Left colon (tissue), 2 donors: ENCODE results near the gene POLDIP3. TPM values are rescaled to one million over a fixed set of nuclear protein-coding genes. Genes with fewer than 3 reads are reported as not detected.
"Not testable (repeated sequence)": the region's sequence is repeated elsewhere in the genome, so short reads cannot be mapped to it uniquely, and the experiment has no call there.

Experiments
- ATAC-seq: fragments of 200-7000 bp; cut with Tn5 transposase; one replicate; pipeline ENCODE4 v1.9.1; 2020; ENCODE audit warnings: mild to moderate bottlenecking, moderate library complexity
- DNase-seq, 2 donors: peaks; one replicate each; pipeline ENCODE4 v3.0.0-alpha.2; 2020
- intact Hi-C, 2 donors: fragments of 100-400 bp; cut with DNase I in 1 of 2; cut with micrococcal nuclease in 1 of 2; formaldehyde crosslinking; loops; one replicate each; pipeline versions ENCODE4 v1.11.2 to v1.14.0; 2022; cut with DNase I, micrococcal nuclease
- total RNA-seq, 2 donors: library from RNA; stranded (reverse); fragmentation: NEBNext Ultra II Directional; extraction: Animal tissue kit (Norgen Biotek cat#: 25700); gene quantifications; one replicate each; pipeline ENCODE4 v1.2.1, GENCODE V29; 2021
- donor health status: DM: no; HTN: no; CAD: no.
- donor health status: DM: yes; HTN: yes; CAD: no.

The POLDIP3 gene
- total RNA-seq, 2 donors from 2014 or later = 48.9 to 61.3 TPM

DNA sequence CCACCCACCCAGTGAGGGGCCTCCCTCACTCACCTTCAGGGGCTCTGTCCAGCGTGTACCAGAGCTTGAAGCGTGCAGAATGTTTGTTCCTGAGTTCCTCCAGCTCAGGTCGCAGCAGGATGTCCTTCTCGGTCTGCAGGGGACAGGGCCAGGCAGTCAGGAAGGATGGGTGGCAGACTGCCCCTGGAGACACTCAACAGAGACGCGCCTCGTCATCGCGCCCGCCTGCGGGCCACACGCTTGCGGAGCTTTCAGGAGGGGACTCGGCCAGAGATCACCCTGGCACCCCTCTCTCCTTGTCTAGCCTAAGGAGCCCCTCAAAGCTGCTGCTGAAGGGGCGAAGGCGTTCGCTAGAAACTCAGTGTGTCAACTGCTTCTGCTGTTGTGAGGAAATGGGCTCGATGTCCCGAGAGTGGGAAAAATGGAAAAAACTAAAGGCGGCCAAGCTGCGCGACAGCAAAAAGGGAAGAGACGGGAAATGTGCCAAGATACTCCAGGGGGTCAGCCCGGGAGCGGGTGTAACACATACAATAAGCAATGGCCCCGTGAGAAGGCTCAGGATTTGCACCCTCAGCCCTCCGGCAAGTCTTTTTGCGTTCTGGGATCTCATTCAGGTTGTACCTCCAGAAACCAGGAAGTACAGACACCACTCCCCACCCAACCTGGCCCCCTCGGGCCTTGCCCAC, 9.2 kb upstream of the POLDIP3 start:
- no peak for ATAC-seq
- DNase-seq = peak in 1 of 2 donors; percentile 33
- intact Hi-C loops = no loop called here

DNA sequence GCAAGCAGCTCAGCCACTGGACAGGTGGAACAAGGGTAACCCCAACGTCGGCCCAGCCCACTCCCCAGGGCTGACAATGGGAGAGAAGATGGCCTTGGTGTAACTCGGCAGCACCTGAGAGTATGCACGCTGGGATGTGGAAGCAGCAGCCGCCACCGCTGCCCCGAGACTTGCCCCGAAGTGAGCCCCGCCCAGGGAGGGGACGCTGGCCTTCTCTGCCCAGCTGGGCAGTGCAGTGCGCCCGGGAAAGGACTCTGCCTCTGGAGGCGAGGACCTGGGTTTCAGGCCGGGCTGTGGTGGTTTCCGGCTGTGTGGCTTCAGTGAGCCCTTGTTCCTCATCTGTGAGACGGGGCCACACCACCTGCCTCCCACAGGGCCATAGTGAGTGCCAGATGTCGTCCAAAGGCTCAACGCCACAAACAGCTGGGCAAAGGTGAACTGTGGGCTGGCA, 8.6 kb upstream of the POLDIP3 start:
- peak; percentile 63 to 65 for DNase-seq
- intact Hi-C loops = no loop called here
- peak; percentile 31 for ATAC-seq

DNA sequence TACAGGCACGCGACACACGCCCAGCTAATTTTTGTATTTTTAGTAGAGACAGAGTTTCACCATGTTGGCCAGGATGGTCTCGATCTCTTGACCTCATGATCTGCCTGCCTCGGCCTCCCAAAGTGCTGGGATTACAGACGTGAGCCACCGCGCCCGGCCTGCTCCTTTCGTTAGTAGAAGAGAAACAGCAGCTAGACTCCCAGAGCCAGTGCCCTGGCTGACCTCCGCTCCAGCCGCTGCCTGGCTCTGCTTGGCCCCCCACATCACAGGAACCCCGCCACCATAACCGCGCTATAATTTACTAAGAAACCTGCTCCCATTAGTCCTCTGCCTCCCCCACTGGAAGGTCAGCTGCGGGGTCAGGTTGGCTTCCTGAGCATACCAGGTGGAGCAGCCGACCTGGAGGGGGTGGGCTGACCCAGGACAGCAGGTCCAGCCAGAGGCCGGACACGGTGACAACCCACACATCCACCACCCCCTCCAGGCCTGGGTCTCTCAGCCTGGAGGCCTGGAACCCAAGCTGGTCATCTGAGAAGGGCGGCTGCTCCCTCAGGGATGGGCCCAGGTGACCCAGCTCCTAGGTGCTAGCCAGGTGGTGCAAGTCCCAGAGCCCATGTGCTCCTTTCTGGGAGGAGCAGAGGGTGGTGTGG, 7.5 kb upstream of the POLDIP3 start:
- intact Hi-C loops = no loop called here
- ATAC-seq = no peak

DNA sequence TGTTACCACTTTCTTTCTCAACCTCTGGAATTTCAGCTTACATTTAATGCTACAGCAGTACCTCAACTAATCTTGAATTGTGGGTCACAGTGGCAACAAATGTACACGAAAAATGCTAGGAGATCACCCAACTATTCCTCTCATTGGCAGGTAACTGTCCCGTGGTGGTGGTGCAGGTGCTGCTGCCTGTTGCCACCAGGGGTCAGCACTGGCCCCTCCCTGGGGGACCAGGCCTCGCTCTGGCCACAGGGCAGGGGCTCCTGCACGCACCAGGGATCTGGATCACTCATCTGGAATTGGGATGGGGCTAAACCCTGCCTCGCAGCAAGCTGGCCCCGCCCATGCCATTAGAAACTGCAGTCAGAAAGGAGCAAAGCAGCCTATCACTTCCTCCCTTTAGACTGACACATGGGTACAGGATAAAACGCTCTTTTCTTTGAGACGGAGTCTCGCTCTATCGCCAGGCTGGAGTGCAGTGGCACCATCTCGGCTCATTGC, 6.9 kb upstream of the POLDIP3 start:
- DNase-seq = peak; percentile 74 to 79
- peak; percentile 65 for ATAC-seq
- intact Hi-C loops = no loop called here

More for the DNA sequence above, 7.5 kb upstream of the POLDIP3 start:
- no peak for DNase-seq

DNA sequence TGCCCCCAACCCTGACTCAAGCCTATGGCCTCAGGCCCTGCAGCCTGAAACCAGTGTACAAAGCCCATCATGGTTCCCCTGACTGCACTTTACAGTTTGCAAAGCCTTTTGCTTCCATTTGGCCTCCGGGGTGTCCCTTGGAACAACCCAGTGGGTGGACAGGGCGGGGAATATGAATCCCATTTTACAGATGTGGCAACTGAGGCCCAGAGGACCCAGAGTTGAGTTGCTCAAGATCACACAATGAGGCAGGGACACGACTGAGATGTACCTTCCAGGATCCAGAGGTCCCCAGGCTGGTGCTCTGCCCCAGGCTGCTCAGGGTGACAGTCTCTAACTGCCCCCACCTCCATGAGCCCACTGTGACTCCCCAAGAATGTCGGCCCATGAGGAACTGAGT, 5.4 kb upstream of the POLDIP3 start:
- DNase-seq (no peak), ATAC-seq (no peak)
- intact Hi-C loops = no loop called here

DNA sequence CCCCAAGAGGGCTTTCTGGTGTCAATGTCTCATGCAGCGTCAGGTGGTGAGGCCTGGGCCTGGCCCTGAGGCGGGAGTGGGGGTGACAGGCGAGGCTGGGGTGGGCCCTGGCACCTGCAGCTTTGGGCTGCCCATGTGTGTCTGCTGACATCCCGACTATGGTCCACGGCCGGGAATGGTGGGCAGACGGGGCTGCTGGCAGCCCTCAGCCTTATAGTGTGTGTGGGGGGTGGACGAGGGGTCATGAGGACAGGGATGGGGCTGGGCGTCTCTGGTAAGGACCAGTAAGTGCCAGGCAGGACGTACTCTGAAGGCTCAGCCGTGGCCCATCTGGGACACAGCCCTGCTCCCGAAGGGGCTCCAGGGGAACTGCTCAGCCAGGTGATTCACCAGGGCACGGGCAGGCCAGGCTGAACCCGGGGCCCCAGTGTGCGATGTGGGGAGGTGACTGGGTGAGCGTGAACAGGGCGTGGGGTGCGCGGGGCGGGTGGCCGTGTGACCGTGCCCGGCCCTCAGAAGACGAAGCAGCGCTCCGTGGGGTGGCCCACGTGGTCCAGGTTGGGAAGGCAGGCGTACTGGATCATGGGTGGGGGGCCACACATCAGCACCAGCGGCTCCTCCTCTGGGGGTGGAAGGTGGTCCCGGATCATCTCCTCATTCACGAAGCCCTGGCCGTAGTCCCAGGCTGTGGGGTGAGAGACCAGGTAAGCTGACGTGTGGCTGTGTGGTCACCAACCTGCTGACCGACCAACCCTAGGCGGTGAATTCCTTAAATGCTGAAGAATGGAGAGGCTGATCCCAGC, 4.8 kb upstream of the POLDIP3 start:
- ATAC-seq = no peak
- intact Hi-C loops = no loop called here
- no peak for DNase-seq

DNA sequence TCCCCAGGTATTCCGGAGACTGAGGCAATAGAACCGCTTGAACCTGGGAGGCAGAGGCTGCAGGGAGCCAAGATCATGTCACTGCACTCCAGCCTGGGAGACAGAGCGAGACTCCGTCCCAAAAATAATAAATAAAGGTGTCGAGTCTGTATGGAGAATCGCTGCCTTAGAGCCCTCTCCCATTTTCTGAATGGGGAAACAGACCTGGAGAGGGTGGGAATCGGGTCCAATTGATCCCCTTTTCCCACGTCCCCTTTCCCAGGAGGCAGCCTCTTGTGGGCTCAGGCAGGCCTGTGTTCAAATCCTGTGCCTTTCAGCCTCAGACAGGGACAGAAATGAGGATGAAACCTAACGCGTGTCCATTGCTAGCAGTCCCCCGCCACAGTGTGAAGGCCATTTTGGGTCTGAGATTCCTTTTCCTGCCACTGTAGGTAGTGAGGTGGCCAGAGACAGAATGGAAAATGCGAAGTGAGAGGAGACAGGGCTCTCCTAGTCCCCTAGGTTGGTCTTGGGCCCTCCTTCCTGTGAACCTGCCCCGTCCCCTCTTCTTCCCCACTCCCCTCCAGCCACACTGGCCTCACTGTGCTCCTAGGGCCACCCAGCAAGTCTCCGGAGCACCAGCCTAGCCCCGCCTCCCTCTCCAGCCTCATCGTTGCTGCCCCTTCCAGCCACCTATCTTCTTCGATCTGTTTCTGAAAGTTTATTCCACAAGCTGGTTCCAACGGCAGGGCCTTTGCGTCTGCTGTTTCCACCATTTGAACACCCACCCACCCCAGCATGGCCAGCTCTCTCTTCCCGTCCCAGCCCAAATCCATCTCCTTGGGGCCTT, 2.7 kb upstream of the POLDIP3 start:
- DNase-seq (no peak), ATAC-seq (no peak)
- intact Hi-C loops = no loop called here

DNA sequence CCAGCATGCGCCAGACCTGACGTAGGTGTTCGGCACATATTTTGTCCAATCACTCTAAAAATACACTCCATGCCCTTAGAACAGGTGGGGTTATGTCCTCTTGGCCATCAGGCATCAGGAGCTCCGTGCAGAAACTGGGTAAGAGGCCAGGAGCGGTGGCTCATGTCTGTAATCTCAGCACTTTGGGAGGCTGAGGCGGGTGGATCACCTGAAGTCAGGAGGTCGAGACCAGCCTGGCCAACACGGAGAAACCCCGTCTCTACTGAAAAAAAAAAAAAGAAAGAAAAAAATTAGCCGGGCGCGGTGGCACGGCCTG, 1.1 kb upstream of the POLDIP3 start:
- ATAC-seq = peak; percentile 6
- DNase-seq = peak; percentile 30 to 61
- intact Hi-C loops = not testable (repeated sequence)

DNA sequence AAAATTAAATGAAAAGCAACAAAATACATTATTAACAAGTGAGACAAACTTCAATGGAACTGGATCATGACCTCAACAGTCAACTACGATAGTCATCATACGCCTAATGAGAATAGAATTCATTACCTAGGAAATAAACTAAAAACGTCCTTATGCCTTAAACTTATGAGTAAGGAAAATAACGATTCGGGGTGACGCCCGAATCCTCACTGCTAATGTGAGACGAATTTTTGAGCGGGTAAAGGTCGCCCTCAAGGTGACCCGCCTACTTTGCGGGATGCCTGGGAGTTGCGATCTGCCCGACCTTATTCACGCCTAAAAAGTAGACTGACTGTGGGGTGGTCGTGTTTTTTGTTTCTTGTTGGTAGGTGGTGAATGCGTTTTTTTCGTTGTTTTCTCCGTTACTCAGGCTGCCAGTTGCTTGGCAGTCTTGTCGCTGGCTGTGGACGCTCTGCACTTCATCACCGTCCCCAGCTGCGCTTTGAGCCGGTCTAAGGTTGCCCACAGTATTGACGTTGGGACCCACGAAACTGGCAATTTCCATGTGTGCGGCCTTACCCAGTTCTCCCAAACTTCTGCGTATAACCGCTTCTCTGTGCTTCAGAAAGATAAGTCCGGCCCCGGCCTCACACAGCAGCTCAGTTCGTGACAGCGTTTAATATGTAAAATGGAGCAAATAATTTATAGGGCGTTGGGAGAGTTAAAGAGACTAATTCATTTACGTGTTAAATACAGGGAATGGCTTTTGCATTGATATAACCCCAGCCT, 593 bp upstream of the POLDIP3 start:
- DNase-seq (peak; percentile 87 to 93), ATAC-seq (peak; percentile 66)
- intact Hi-C loops = no loop called here

DNA sequence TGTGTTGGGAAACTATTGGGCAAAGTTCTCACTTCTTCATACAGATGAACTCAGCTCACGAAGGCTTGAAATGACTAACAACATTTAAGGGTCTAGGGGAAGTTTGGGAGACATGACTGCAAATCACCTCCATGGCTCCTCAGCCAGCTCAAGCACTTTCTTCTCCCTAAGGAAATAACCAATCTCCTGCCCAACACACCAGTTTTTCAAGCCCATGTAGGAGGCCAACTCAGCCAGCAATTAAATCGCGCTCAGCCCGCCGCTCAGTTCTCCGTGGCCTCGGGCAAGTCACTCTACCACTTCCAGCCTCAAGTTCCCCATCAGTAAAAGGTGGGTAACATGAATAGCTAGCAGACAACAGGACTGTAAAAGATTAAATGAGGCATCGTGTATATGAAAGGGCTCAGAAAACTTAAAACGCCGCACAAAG, 796 bp downstream of the POLDIP3 start:
- intact Hi-C loops = no loop called here
- no peak for DNase-seq
- peak; percentile 3 for ATAC-seq

DNA sequence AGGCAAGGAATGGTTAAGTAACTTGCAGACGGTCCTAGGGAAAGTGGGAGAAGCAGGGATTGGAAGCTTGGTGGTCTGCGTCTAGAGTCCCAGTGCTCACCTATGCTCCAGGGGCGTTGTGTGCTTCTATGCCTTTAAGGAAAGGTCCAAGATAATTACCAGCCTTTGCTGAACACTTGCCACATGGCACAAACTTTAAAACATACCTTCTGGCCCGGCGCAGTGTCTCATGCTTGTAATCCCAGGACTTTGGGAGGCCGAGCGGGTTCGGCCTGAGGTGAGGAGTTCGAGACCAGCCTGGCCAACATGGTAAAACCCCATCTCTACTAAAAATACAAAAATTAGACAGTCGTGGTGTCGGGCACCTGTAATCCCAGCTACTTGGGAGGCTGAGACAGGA, 2.3 kb downstream of the POLDIP3 start:
- no peak for DNase-seq
- intact Hi-C loops = no loop called here
- no peak for ATAC-seq

DNA sequence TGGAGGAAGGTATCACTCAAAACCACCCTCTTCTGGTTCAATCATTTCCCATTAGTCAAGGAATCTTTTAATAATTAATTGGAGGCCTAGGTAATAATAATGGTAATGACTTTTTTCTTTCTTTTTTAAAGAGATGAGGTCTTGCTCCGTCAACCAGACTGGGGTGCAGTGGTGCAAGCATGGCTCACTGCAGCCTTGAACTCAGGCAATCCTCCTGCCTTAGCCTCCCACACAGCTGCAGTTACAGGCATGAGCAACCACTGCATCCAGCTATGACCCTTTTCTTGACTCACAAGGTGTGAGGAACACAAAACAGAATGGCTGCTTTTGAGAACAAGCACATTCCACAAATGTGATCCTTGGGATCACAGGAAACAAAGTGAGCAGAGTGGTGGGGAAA, 3.6 kb downstream of the POLDIP3 start:
- no peak for ATAC-seq
- DNase-seq = no peak
- intact Hi-C loops = no loop called here

DNA sequence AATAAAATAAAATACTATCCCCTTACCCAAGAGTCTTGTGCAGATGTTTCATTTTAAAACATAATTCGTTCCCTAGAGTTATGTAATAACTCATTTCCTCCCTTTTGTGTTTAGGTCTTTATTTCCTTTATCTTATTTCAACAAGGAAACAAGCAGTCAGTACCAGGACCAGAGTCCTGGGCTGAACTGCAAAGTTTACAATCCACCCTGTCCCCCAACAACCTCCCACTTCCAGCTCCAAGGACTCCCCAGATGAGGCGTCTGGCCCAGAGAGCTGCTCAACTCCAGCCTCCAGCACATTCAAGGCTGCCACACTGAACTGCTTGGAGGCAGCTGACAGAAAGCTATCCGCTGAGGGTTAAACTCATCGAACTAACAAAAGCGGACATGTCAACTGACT, 4.5 kb downstream of the POLDIP3 start:
- intact Hi-C loops = no loop called here
- DNase-seq = no peak
- ATAC-seq = no peak

DNA sequence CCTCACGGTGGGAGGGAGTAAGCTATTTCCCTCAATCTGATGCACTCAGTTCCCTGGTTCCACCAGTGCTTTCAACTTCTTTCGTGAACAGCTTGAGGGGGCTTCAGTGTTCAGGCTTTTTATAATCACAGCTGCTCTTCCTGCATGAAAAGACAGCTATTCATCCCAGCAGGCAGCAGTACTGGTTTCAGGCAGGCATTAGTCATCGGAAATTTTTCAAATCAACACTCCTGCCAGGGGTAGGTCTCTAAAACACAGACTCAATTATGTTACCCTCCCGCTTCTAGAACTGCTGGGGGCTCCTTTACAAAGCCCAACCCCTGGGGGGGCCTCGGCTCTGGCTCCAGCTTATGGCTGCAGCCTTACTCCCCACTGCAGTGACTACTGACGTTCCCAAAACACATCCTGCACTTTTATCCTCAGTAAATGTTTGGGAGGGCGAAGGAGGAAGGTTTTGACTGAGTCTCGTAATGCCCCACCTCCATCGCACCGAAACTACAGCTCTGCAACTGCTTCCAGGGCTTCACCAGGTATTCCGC, 5.8 kb downstream of the POLDIP3 start:
- intact Hi-C loops = no loop called here
- DNase-seq (no peak), ATAC-seq (no peak)

DNA sequence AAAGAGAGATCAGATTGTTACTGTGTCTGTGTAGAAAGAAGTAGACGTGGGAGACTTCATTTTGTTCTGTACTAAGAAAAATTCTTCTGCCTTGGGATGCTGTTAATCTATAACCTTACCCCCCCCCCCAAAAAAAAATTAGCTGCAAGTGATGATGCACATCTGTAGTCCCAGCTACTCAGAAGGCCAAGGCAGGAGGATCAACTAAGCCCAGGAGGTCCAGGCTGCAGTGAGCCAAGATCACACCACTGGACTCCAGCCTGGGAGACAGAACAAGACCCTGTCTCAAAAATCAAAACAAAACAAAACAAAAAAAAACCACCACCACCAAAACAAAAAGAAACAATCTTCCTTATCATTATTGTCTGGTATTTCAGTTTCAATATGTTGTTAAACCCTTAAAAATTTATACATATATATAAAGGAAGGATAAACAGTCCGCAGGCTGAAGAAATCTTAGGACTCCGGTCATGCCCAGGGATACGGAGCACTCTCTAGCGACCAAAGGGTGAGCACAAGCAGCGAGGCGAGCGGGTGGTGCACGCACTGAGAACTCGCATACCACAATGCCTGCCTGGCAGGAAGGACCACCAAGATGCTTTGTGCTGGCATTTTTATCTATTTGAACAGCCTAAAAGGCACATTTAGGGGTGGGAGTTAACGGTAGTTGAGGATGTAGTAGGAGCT, 6.4 kb downstream of the POLDIP3 start:
- DNase-seq (no peak), ATAC-seq (no peak)
- intact Hi-C loops = no loop called here

DNA sequence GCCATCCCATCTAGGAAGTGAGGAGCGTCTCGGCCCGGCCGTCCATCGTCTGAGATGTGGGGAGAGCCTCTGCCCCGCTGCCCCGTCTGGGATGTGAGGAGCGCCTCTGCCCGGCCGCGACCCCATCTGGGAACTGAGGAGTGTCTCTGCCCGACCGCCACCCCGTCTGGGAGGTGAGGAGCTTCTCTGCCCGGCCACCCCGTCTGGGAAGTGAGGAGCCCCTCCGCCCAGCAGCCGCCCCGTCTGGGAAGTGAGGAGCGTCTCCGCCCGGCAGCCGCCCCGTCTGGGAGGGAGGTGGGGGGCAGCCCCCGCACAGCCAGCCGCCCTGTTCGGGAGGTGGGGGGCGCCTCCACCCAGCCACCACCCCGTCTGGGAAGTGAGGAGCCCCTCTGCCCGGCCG, 7.0 kb downstream of the POLDIP3 start:
- ATAC-seq, intact Hi-C loops, DNase-seq: not testable (repeated sequence)

DNA sequence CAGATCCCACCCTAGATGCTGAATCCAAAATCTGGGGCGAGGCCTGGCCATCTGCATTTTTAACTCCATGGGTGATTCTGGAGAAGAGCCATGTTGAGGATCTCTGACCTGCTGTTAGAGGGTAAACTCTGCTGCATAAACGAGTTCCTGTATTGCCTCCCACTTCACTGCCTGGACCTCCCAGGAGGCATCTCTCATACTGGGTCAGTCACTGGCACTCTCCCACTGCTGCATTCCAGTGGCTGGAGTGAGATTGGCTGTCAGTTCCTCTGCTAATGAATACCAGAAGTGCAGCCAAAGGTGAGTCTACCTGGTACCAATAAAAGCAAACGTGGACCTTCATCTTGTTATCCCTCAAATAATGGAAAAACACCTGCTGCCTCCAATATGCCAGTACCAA, 10.3 kb downstream of the POLDIP3 start:
- intact Hi-C loops = no loop called here
- ATAC-seq = peak; percentile 16

More for the DNA sequence above, 10.3 kb downstream of the POLDIP3 start:
- no peak for DNase-seq
